ENCODE data around the gene P3H3. TPM values are rescaled to one million over a fixed set of nuclear protein-coding genes. Genes with fewer than 3 reads are reported as not detected.

The P3H3 gene
- total RNA-seq, 1 donor from 2014 or later: 30.6 TPM

- Mint-ChIP-seq H3K4me3 (ENCODE audit: low read depth) (no peak overlapping the region), H3K9me3 (ENCODE audit: low read depth) (no peaks in the 10 kb centered on the region), H3K36me3 (ENCODE audit: insufficient read depth) (no peaks in the 10 kb centered on the region), H3K27ac (no peak overlapping the region), H3K27me3 (peaks cover 50% of the 10 kb centered on the region), H3K4me1 (ENCODE audit: low read depth) (peaks cover 24% of the 10 kb centered on the region)
- TF ChIP-seq, protein P1, sequence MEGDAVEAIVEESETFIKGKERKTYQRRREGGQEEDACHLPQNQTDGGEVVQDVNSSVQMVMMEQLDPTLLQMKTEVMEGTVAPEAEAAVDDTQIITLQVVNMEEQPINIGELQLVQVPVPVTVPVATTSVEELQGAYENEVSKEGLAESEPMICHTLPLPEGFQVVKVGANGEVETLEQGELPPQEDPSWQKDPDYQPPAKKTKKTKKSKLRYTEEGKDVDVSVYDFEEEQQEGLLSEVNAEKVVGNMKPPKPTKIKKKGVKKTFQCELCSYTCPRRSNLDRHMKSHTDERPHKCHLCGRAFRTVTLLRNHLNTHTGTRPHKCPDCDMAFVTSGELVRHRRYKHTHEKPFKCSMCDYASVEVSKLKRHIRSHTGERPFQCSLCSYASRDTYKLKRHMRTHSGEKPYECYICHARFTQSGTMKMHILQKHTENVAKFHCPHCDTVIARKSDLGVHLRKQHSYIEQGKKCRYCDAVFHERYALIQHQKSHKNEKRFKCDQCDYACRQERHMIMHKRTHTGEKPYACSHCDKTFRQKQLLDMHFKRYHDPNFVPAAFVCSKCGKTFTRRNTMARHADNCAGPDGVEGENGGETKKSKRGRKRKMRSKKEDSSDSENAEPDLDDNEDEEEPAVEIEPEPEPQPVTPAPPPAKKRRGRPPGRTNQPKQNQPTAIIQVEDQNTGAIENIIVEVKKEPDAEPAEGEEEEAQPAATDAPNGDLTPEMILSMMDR (IDR thresholded peaks at IDR 0.05; ENCODE audit: unreplicated experiment): no peak
- no peak for DNase-seq (ENCODE audit: low spot score, unreplicated experiment)
Observed at GRCh38 chr12:6817098-6817497, 11.1 kb upstream of the P3H3 start.

DNA sequence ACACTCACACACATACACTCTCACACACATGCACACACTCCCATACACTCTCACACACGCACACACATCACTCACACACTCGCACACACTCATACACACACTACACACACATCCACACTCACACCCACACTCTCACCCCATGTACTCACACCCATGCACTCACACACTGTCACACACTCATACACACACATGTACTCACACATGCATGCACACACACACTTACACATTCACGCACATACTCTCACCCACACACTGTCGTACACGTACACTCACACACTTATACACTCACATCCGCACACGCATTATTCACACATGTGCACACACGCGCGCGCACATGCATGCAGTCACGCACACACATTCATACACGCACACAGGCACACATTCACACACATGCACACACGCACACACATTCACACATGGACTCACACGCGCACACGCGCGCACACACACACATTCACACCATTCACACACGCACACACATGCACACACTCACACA lies 10.5 kb upstream of the P3H3 start:
- no peak for DNase-seq (ENCODE audit: low spot score, unreplicated experiment)
- TF ChIP-seq, protein P1 (IDR thresholded peaks at IDR 0.05; ENCODE audit: unreplicated experiment): no peak
- no peaks in the 10 kb centered on the region for H3K36me3 Mint-ChIP-seq (ENCODE audit: insufficient read depth)
- H3K4me3 Mint-ChIP-seq (ENCODE audit: low read depth): no peak overlapping the region
- H3K27ac Mint-ChIP-seq: no peak overlapping the region
- peaks cover 56% of the 10 kb centered on the region for H3K27me3 Mint-ChIP-seq
- H3K4me1 Mint-ChIP-seq (ENCODE audit: low read depth): peaks cover 24% of the 10 kb centered on the region
- no peaks in the 10 kb centered on the region for H3K9me3 Mint-ChIP-seq (ENCODE audit: low read depth)

- Mint-ChIP-seq H3K4me1 (ENCODE audit: low read depth) (peaks cover 24% of the 10 kb centered on the region), H3K27ac (no peak overlapping the region), H3K4me3 (ENCODE audit: low read depth) (peak overlapping the region; percentile 17), H3K27me3 (peaks cover 61% of the 10 kb centered on the region), H3K36me3 (ENCODE audit: insufficient read depth) (no peaks in the 10 kb centered on the region), H3K9me3 (ENCODE audit: low read depth) (no peaks in the 10 kb centered on the region)
- DNase-seq (ENCODE audit: low spot score, unreplicated experiment): no peak
- TF ChIP-seq, protein P1 (IDR thresholded peaks at IDR 0.05; ENCODE audit: unreplicated experiment): no peak
Observed at GRCh38 chr12:6818222-6818621, 10.0 kb upstream of the P3H3 start.

- Mint-ChIP-seq H3K4me3 (ENCODE audit: low read depth) (peak overlapping the region; percentile 17), H3K36me3 (ENCODE audit: insufficient read depth) (no peaks in the 10 kb centered on the region), H3K27ac (peak overlapping the region; percentile 26), H3K4me1 (ENCODE audit: low read depth) (peaks cover 24% of the 10 kb centered on the region), H3K27me3 (peaks cover 61% of the 10 kb centered on the region), H3K9me3 (ENCODE audit: low read depth) (no peaks in the 10 kb centered on the region)
- DNase-seq (ENCODE audit: low spot score, unreplicated experiment): no peak
- TF ChIP-seq, protein P1 (IDR thresholded peaks at IDR 0.05; ENCODE audit: unreplicated experiment): no peak
Observed at GRCh38 chr12:6818645-6819044, 9.6 kb upstream of the P3H3 start.

GRCh38 chr12:6819106-6820030 lies 8.8 kb upstream of the P3H3 start:
- Mint-ChIP-seq H3K36me3 (ENCODE audit: insufficient read depth) (no peaks in the 10 kb centered on the region), H3K4me1 (ENCODE audit: low read depth) (peaks cover 24% of the 10 kb centered on the region), H3K27me3 (peaks cover 60% of the 10 kb centered on the region), H3K4me3 (ENCODE audit: low read depth) (no peak overlapping the region), H3K27ac (no peak overlapping the region), H3K9me3 (ENCODE audit: low read depth) (no peaks in the 10 kb centered on the region)
- no peak for DNase-seq (ENCODE audit: low spot score, unreplicated experiment)
- TF ChIP-seq, protein P1 (IDR thresholded peaks at IDR 0.05; ENCODE audit: unreplicated experiment): no peak
